ENCODE measurements around the gene TSGA10IP.

- TF ChIP-seq CTCF (optimal IDR thresholded peaks at IDR 0.05 in 1 of 3, IDR thresholded peaks at IDR 0.05 in 1 of 3, conservative IDR thresholded peaks at IDR 0.05 in 1 of 3; ENCODE audit: extremely low read depth in 1 of 3, insufficient read depth in 2 of 3, low read length in 3 of 3) (no peak), EZH2 (IDR thresholded peaks at IDR 0.05; ENCODE audit: low read length) (no peak)
Measured at GRCh38 chr11:65960824-65961266, 15.6 kb downstream of the TSGA10IP start.

Measured in keratinocyte (primary cell).